T-helper 1 cell treated with Interleukin-12 subunit alpha and Interleukin-12 subunit beta and Interleukin-4 antibody, amounts not matched to agents 30 μg/mL and 1 μg/mL, for 36 hours (primary cell): ENCODE measurements around the gene ADRA1B.

ENCODE experiments used
- H3K27ac Mint-ChIP-seq: one replicate; pipeline ENCODE4 v1.8.0; 2021; ENCODE audit warnings: mild to moderate bottlenecking, mixed read lengths
- H3K27me3 Mint-ChIP-seq: one replicate; pipeline ENCODE4 v1.8.0; 2021; ENCODE audit warnings: low read depth, mixed read lengths
- H3K36me3 Mint-ChIP-seq: one replicate; pipeline ENCODE4 v1.8.0; 2021; ENCODE audit warnings: low read depth, mixed read lengths
- H3K4me1 Mint-ChIP-seq: one replicate; pipeline ENCODE4 v1.8.0; 2021; ENCODE audit warnings: low read depth, mixed read lengths
- H3K4me3 Mint-ChIP-seq: one replicate; pipeline ENCODE4 v1.8.0; 2021; ENCODE audit warnings: mild to moderate bottlenecking, moderate library complexity, mixed read lengths
- H3K9me3 Mint-ChIP-seq: one replicate; pipeline ENCODE4 v1.8.0; 2021; ENCODE audit warnings: mixed read lengths

Gene ADRA1B

DNA sequence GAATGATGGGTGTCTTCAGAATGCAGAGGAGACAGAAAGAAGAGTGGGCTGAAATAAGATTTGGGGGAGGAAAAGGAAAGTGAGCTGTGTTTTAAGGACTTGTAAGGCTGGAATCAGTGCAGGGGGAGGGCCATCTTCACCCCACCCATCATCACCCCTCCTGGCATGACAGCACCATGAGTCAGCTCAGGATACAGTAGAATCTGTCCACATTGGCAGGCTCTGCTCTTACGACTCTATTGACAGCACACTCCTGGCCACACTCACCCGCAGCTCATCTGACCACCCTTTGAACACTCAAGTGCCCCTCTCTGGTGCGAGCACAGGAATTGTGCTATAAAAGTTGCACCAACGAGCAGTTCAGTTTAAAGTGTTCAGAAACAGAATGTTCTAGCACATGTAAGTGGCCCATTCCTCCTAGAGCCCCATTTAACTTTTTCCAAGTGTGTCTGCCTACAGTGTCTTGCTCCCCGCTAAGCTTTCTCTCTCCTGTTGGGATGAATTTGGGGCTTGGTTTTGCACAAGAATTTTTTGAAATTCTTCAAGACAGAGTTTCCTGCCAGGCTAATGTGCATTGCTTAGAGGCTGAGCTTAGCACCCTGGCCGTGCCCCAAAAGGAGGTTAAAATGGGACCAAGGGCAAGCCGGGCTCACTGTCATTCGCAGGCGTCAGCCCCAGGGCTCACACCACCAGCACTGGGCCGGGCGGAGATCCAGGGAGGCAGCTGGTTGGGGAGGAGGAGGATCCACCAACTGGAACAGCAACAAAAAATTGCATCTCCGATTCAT, 12.0 kb downstream of the ADRA1B start:
- Mint-ChIP-seq H3K4me1 (peaks cover 2% of the 10 kb centered on the region), H3K4me3 (no peak overlapping the region), H3K36me3 (no peaks in the 10 kb centered on the region), H3K9me3 (no peaks in the 10 kb centered on the region), H3K27ac (no peak overlapping the region), H3K27me3 (peaks cover 38% of the 10 kb centered on the region)

- H3K27me3 Mint-ChIP-seq = peaks cover 42% of the 10 kb centered on the region
- no peaks in the 10 kb centered on the region for H3K36me3 Mint-ChIP-seq
- no peak overlapping the region for H3K4me3 Mint-ChIP-seq
- no peaks in the 10 kb centered on the region for H3K9me3 Mint-ChIP-seq
- peaks cover 3% of the 10 kb centered on the region for H3K4me1 Mint-ChIP-seq
- H3K27ac Mint-ChIP-seq = no peak overlapping the region
These were observed 12.9 kb downstream of the ADRA1B start for GRCh38 chr5:159929176-159929575.

GRCh38 chr5:159933531-159934485, 17.5 kb downstream of the ADRA1B start:
- no peaks in the 10 kb centered on the region for H3K9me3 Mint-ChIP-seq
- H3K27me3 Mint-ChIP-seq = peaks cover 27% of the 10 kb centered on the region
- no peaks in the 10 kb centered on the region for H3K36me3 Mint-ChIP-seq
- no peak overlapping the region for H3K4me3 Mint-ChIP-seq
- H3K4me1 Mint-ChIP-seq = peaks cover 3% of the 10 kb centered on the region
- no peak overlapping the region for H3K27ac Mint-ChIP-seq

DNA sequence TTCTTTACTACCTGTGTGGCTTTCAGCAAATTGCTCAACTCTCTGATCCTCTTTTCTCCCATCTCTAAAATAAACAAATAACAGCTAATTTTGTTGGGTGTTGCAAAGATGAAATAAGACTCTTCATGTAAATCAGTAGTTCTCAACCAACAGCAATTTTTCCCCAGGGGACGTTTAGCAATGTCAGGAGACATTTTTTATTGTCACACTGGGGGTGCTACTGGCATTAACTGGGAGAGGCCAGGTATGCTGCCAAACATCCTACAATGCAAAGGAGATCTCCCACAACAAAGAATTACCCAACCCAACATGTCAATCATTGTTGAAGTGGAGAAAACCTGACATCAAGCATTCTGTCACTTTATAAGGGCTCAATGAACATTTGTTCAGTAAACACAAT, 19.7 kb downstream of the ADRA1B start:
- no peaks in the 10 kb centered on the region for H3K36me3 Mint-ChIP-seq
- peaks cover 3% of the 10 kb centered on the region for H3K4me1 Mint-ChIP-seq
- no peak overlapping the region for H3K4me3 Mint-ChIP-seq
- H3K9me3 Mint-ChIP-seq = no peaks in the 10 kb centered on the region
- H3K27ac Mint-ChIP-seq = no peak overlapping the region
- H3K27me3 Mint-ChIP-seq = peaks cover 34% of the 10 kb centered on the region

- peaks cover 32% of the 10 kb centered on the region for H3K27me3 Mint-ChIP-seq
- no peak overlapping the region for H3K27ac Mint-ChIP-seq
- no peak overlapping the region for H3K4me3 Mint-ChIP-seq
- peaks cover 3% of the 10 kb centered on the region for H3K4me1 Mint-ChIP-seq
- H3K9me3 Mint-ChIP-seq = no peaks in the 10 kb centered on the region
- H3K36me3 Mint-ChIP-seq = no peaks in the 10 kb centered on the region
These were observed 20.5 kb downstream of the ADRA1B start for GRCh38 chr5:159936686-159937329.

- Mint-ChIP-seq H3K4me3 (no peak overlapping the region), H3K9me3 (no peaks in the 10 kb centered on the region), H3K36me3 (no peaks in the 10 kb centered on the region), H3K27me3 (peaks cover 27% of the 10 kb centered on the region), H3K27ac (no peak overlapping the region), H3K4me1 (peaks cover 3% of the 10 kb centered on the region)
These were observed 21.3 kb downstream of the ADRA1B start for GRCh38 chr5:159937580-159937979.

DNA sequence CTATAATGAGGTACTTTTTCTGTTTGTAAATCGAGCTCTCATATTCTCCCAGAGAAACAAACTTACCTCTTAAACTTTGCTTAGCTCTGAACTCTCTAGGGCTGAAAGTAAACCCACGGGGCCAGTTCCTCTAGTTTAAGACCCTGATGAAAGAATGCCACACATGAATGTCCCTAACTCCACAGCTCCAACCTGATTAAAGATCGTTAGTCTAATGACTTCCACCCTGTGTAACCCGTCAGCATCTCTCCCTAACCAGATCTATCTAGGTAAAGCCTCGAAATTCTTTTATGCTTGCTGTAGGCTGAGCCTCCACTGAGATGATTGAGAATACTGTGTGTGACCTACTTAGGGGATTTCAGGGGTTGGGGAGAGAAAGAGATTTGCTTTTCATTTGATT, 27.0 kb downstream of the ADRA1B start:
- no peaks in the 10 kb centered on the region for H3K9me3 Mint-ChIP-seq
- H3K36me3 Mint-ChIP-seq = no peaks in the 10 kb centered on the region
- no peak overlapping the region for H3K27ac Mint-ChIP-seq
- H3K4me3 Mint-ChIP-seq = no peak overlapping the region
- peaks cover 20% of the 10 kb centered on the region for H3K27me3 Mint-ChIP-seq
- peaks cover 2% of the 10 kb centered on the region for H3K4me1 Mint-ChIP-seq

GRCh38 chr5:159944056-159944600, 27.8 kb downstream of the ADRA1B start:
- peaks cover 2% of the 10 kb centered on the region for H3K4me1 Mint-ChIP-seq
- no peaks in the 10 kb centered on the region for H3K9me3 Mint-ChIP-seq
- H3K4me3 Mint-ChIP-seq = no peak overlapping the region
- no peaks in the 10 kb centered on the region for H3K36me3 Mint-ChIP-seq
- H3K27me3 Mint-ChIP-seq = peaks cover 16% of the 10 kb centered on the region
- H3K27ac Mint-ChIP-seq = no peak overlapping the region

DNA sequence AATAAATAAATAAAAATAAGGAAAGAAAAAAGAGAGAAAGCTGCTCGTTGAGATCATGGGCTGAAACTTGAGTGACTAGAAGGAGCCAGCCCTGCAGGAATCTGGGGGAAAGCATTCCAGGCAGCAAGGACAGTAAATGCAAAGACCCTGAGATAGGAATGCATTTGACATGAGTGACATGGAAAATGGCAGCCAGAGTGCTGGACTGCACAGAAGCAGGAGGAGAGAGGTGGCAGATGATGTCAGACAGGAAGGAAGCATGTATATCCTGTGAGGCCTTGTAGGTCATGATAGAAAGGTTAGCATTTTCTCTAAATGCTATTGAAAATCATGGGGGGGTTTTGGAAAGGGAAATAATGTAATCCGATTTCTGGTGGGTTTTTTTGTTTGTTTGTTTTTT, 29.1 kb downstream of the ADRA1B start:
- Mint-ChIP-seq H3K27me3 (peaks cover 9% of the 10 kb centered on the region), H3K36me3 (no peaks in the 10 kb centered on the region), H3K4me3 (no peak overlapping the region), H3K27ac (no peak overlapping the region), H3K4me1 (peaks cover 2% of the 10 kb centered on the region), H3K9me3 (no peaks in the 10 kb centered on the region)

- no peak overlapping the region for H3K27ac Mint-ChIP-seq
- H3K27me3 Mint-ChIP-seq = peaks cover 3% of the 10 kb centered on the region
- H3K4me3 Mint-ChIP-seq = no peak overlapping the region
- H3K9me3 Mint-ChIP-seq = no peaks in the 10 kb centered on the region
- peaks cover 2% of the 10 kb centered on the region for H3K4me1 Mint-ChIP-seq
- H3K36me3 Mint-ChIP-seq = no peaks in the 10 kb centered on the region
These were observed 31.6 kb downstream of the ADRA1B start for GRCh38 chr5:159947708-159948358.

DNA sequence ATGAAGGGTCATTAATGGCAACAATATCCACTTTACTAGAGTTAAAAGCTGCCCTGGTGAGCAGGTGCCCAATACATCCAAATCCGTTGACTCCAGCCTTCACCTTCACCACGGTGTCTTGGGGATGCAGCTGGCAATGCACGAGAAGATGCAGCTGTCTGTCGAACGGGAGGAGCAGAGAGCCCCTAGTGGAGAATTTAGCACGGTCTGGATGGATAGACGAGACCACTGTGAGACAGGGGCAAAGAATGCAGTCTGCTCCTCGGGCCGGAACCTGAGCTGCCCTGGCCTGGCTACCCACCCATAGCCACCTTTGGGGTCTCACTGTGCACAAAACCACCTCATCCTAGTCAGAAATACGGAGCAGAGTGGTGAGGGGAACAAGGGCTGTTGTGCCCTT, 35.1 kb downstream of the ADRA1B start:
- H3K27me3 Mint-ChIP-seq = peaks cover 5% of the 10 kb centered on the region
- no peaks in the 10 kb centered on the region for H3K36me3 Mint-ChIP-seq
- no peaks in the 10 kb centered on the region for H3K9me3 Mint-ChIP-seq
- no peak overlapping the region for H3K4me3 Mint-ChIP-seq
- H3K4me1 Mint-ChIP-seq = no peaks in the 10 kb centered on the region
- H3K27ac Mint-ChIP-seq = no peak overlapping the region

DNA sequence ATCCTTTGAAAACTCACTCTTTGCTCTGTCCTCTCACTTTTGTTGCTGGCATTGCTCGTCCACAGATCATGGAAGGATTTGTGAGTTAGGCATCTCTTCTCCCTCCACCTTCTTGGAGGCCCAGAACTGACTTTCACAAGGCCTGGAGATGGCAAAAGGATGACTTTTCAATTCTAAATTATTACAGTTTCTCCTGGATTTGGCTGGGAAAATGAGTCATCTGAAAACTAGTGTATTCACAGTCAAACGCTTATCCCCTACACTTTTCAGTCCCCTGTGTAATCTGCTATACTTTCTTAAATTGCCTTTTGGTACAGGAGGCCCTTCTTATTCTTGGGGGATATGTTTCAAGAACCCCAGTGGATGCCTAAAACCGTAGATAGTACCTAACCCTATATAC, 35.6 kb downstream of the ADRA1B start:
- H3K27ac Mint-ChIP-seq = no peak overlapping the region
- peaks cover 6% of the 10 kb centered on the region for H3K27me3 Mint-ChIP-seq
- no peaks in the 10 kb centered on the region for H3K9me3 Mint-ChIP-seq
- H3K4me3 Mint-ChIP-seq = no peak overlapping the region
- H3K36me3 Mint-ChIP-seq = no peaks in the 10 kb centered on the region
- H3K4me1 Mint-ChIP-seq = no peaks in the 10 kb centered on the region

DNA sequence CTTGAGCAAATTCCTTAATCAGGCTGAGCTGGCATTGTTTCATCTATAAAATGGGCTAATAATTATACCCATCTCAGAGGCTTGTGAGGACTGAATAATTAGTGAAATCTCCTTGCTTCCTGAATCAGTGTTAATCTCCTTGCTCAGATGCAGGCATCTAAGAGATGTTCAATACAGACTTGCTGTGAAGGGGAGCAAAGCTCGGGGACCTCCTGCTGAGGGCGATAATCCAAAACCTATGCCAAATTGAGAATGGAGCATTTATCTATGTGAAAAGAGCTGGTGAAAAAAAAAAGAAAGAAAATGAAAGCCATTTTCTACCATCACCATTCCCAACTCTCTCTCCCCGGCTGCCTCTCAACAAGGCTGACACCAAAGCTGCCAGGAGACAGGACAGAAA, 37.3 kb downstream of the ADRA1B start:
- Mint-ChIP-seq H3K27ac (no peak overlapping the region), H3K9me3 (no peaks in the 10 kb centered on the region), H3K36me3 (no peaks in the 10 kb centered on the region), H3K27me3 (peaks cover 11% of the 10 kb centered on the region), H3K4me1 (no peaks in the 10 kb centered on the region), H3K4me3 (no peak overlapping the region)

GRCh38 chr5:159955056-159955624, 38.9 kb downstream of the ADRA1B start:
- H3K27me3 Mint-ChIP-seq = peaks cover 23% of the 10 kb centered on the region
- no peaks in the 10 kb centered on the region for H3K4me1 Mint-ChIP-seq
- no peaks in the 10 kb centered on the region for H3K36me3 Mint-ChIP-seq
- no peak overlapping the region for H3K4me3 Mint-ChIP-seq
- H3K27ac Mint-ChIP-seq = no peak overlapping the region
- H3K9me3 Mint-ChIP-seq = no peaks in the 10 kb centered on the region
